HEK293T (cell line): Measurements from ENCODE around the gene PRAMEF18.
"Not testable (repeated sequence)": the region's sequence is repeated elsewhere in the genome, so short reads cannot be mapped to it uniquely, and the experiment has no call there.

Source experiments
- CTBP1 ChIP-seq: fragments of 450-650 bp; IDR thresholded peaks from 2 replicates; pipeline ENCODE4 v1.6.1; 2016; ENCODE audit warnings: borderline replicate concordance
- FOXA1 ChIP-seq: fragments of 450-650 bp; IDR thresholded peaks from 2 replicates; pipeline ENCODE4 v1.6.1; 2016; ENCODE audit warnings: mild to moderate bottlenecking
- PKNOX1 ChIP-seq: fragments of 450-650 bp; IDR thresholded peaks from 2 replicates; pipeline ENCODE4 v1.6.1; 2016
- SUZ12 ChIP-seq: fragments of 450-650 bp; IDR thresholded peaks from 2 replicates; pipeline ENCODE4 v1.6.1; 2016; ENCODE audit warnings: mild to moderate bottlenecking

GRCh38 chr1:13201309-13201708 is 24.6 kb downstream of the PRAMEF18 start, which contains the start of gene PRAMEF13:
- TF ChIP-seq FOXA1, SUZ12, PKNOX1, CTBP1: not testable (repeated sequence)
